ENCODE results near the gene DARS1. TPM values are rescaled to one million over a fixed set of nuclear protein-coding genes. Genes with fewer than 3 reads are reported as not detected.

Gene DARS1
- total and polyA plus RNA-seq, 3 experiments from 2014 or later, result 102 to 146 (median 143) TPM

GRCh38 chr2:135935914-135936313, 49.5 kb downstream of the DARS1 start:
- CTCF ChIA-PET, result no interaction called here
- Mint-ChIP-seq H3K27me3 (no peaks in the 10 kb centered on the region), H3K9me3 (peaks cover 0 to 1% (median 0%) of the 10 kb centered on the region in 5 donors), H3K4me1 (peaks cover 21 to 50% (median 44%) of the 10 kb centered on the region in 3 donors), H3K27ac (peak overlapping the region in 1 of 8 donors; percentile 38), H3K36me3 (peaks cover 13 to 64% (median 20%) of the 10 kb centered on the region in 3 donors), H3K4me3 (no peak overlapping the region)
- Histone ChIP-seq H3K27ac (ENCODE audit: low read depth, low read length) (no peak overlapping the region), H3K4me3 (ENCODE audit: low read length) (no peak overlapping the region), H3K27me3 (ENCODE audit: insufficient read depth, low read length, poor library complexity, severe bottlenecking) (no peaks in the 10 kb centered on the region), H3K9me3 (ENCODE audit: low read length) (no peaks in the 10 kb centered on the region), H3K4me1 (ENCODE audit: insufficient read depth, low read length) (no peaks in the 10 kb centered on the region), H3K36me3 (ENCODE audit: insufficient read depth, low read length) (peaks cover 15% of the 10 kb centered on the region)
- POLR2A ChIA-PET, result no interaction called here
- no peak for DNase-seq

GRCh38 chr2:135931776-135932443, 53.5 kb downstream of the DARS1 start:
- peaks cover 7 to 66% (median 17%) of the 10 kb centered on the region in 3 donors for H3K36me3 Mint-ChIP-seq
- no peak overlapping the region for H3K4me3 ChIP-seq (ENCODE audit: low read length)
- no peak overlapping the region for H3K27ac ChIP-seq (ENCODE audit: low read depth, low read length)
- H3K9me3 ChIP-seq (ENCODE audit: low read length), result no peaks in the 10 kb centered on the region
- no peak for DNase-seq
- H3K4me1 ChIP-seq (ENCODE audit: insufficient read depth, low read length), result no peaks in the 10 kb centered on the region
- POLR2A ChIA-PET, result no interaction called here
- peak overlapping the region in 4 of 8 donors; percentile 15 to 72 (median 30) for H3K27ac Mint-ChIP-seq
- peaks cover 24% of the 10 kb centered on the region for H3K36me3 ChIP-seq (ENCODE audit: insufficient read depth, low read length)
- H3K9me3 Mint-ChIP-seq, result no peaks in the 10 kb centered on the region
- H3K4me3 Mint-ChIP-seq, result no peak overlapping the region
- H3K27me3 ChIP-seq (ENCODE audit: insufficient read depth, low read length, poor library complexity, severe bottlenecking), result no peaks in the 10 kb centered on the region
- no peaks in the 10 kb centered on the region for H3K27me3 Mint-ChIP-seq
- CTCF ChIA-PET, result no interaction called here
- peaks cover 5 to 21% (median 12%) of the 10 kb centered on the region in 3 donors for H3K4me1 Mint-ChIP-seq

GRCh38 chr2:135926605-135927004, 58.8 kb downstream of the DARS1 start:
- Mint-ChIP-seq H3K27me3 (no peaks in the 10 kb centered on the region), H3K4me1 (peaks cover 0 to under 1% (median 0%) of the 10 kb centered on the region in 3 donors), H3K27ac (no peak overlapping the region), H3K36me3 (peaks cover under 1 to 57% (median 14%) of the 10 kb centered on the region in 3 donors), H3K4me3 (no peak overlapping the region), H3K9me3 (no peaks in the 10 kb centered on the region)
- no peaks in the 10 kb centered on the region for H3K4me1 ChIP-seq (ENCODE audit: insufficient read depth, low read length)
- ChIA-PET POLR2A (no interaction called here), CTCF (no interaction called here)
- no peak overlapping the region for H3K4me3 ChIP-seq (ENCODE audit: low read length)
- H3K9me3 ChIP-seq (ENCODE audit: low read length), result no peaks in the 10 kb centered on the region
- peaks cover 17% of the 10 kb centered on the region for H3K36me3 ChIP-seq (ENCODE audit: insufficient read depth, low read length)
- no peaks in the 10 kb centered on the region for H3K27me3 ChIP-seq (ENCODE audit: insufficient read depth, low read length, poor library complexity, severe bottlenecking)
- no peak for DNase-seq
- H3K27ac ChIP-seq (ENCODE audit: low read depth, low read length), result no peak overlapping the region

- POLR2A ChIA-PET, result no interaction called here
- no peak overlapping the region for H3K4me3 ChIP-seq (ENCODE audit: low read length)
- no peaks in the 10 kb centered on the region for H3K4me1 ChIP-seq (ENCODE audit: insufficient read depth, low read length)
- Mint-ChIP-seq H3K36me3 (peaks cover 0 to 53% (median 15%) of the 10 kb centered on the region in 3 donors), H3K4me1 (no peaks in the 10 kb centered on the region), H3K27ac (no peak overlapping the region), H3K9me3 (no peaks in the 10 kb centered on the region), H3K4me3 (no peak overlapping the region), H3K27me3 (no peaks in the 10 kb centered on the region)
- no peak overlapping the region for H3K27ac ChIP-seq (ENCODE audit: low read depth, low read length)
- H3K9me3 ChIP-seq (ENCODE audit: low read length), result no peaks in the 10 kb centered on the region
- CTCF ChIA-PET, result no interaction called here
- H3K36me3 ChIP-seq (ENCODE audit: insufficient read depth, low read length), result peaks cover 11% of the 10 kb centered on the region
- no peaks in the 10 kb centered on the region for H3K27me3 ChIP-seq (ENCODE audit: insufficient read depth, low read length, poor library complexity, severe bottlenecking)
- DNase-seq, result no peak
Measured at GRCh38 chr2:135925571-135925970, 59.9 kb downstream of the DARS1 start.

GRCh38 chr2:135916207-135916606, 69.2 kb downstream of the DARS1 start:
- Mint-ChIP-seq H3K36me3 (peaks cover 0 to 31% (median 6%) of the 10 kb centered on the region in 3 donors), H3K4me1 (peaks cover 0 to 9% (median 4%) of the 10 kb centered on the region in 3 donors), H3K4me3 (no peak overlapping the region), H3K27me3 (no peaks in the 10 kb centered on the region), H3K9me3 (no peaks in the 10 kb centered on the region), H3K27ac (peak overlapping the region in 5 of 8 donors; percentile 0 to 87 (median 49))
- no peaks in the 10 kb centered on the region for H3K4me1 ChIP-seq (ENCODE audit: insufficient read depth, low read length)
- H3K36me3 ChIP-seq (ENCODE audit: insufficient read depth, low read length), result no peaks in the 10 kb centered on the region
- ChIA-PET CTCF (interaction anchor here (7.4 kb wide), 1 partner anchor 467 kb away, joined by 194 read pairs; no protein-coding TSS in a partner anchor), POLR2A (no interaction called here)
- H3K4me3 ChIP-seq (ENCODE audit: low read length), result no peak overlapping the region
- peak in 2 of 5 donors; percentile 35 to 50 for DNase-seq
- no peaks in the 10 kb centered on the region for H3K9me3 ChIP-seq (ENCODE audit: low read length)
- H3K27me3 ChIP-seq (ENCODE audit: insufficient read depth, low read length, poor library complexity, severe bottlenecking), result no peaks in the 10 kb centered on the region
- no peak overlapping the region for H3K27ac ChIP-seq (ENCODE audit: low read depth, low read length)

- Histone ChIP-seq H3K9me3 (ENCODE audit: low read length) (no peaks in the 10 kb centered on the region), H3K27ac (ENCODE audit: low read depth, low read length) (no peak overlapping the region), H3K4me1 (ENCODE audit: insufficient read depth, low read length) (no peaks in the 10 kb centered on the region), H3K36me3 (ENCODE audit: insufficient read depth, low read length) (no peaks in the 10 kb centered on the region), H3K4me3 (ENCODE audit: low read length) (no peak overlapping the region), H3K27me3 (ENCODE audit: insufficient read depth, low read length, poor library complexity, severe bottlenecking) (no peaks in the 10 kb centered on the region)
- peaks cover 0 to 35% (median 13%) of the 10 kb centered on the region in 3 donors for H3K36me3 Mint-ChIP-seq
- H3K27ac Mint-ChIP-seq, result peak overlapping the region in 1 of 8 donors; percentile 23
- ChIA-PET POLR2A (interaction anchor here (0.7 kb wide), 1 partner anchor 127 kb away, joined by 3 read pairs; no protein-coding TSS in a partner anchor), CTCF (interaction anchor here (0.6 to 7.4 kb wide), 17 partner anchors 12 to 510 kb away, joined by 3 to 194 read pairs (median 4); partner anchors contain the start of gene DARS1)
- peaks cover 0 to 9% (median 4%) of the 10 kb centered on the region in 3 donors for H3K4me1 Mint-ChIP-seq
- H3K4me3 Mint-ChIP-seq, result no peak overlapping the region
- no peaks in the 10 kb centered on the region for H3K9me3 Mint-ChIP-seq
- no peak for DNase-seq
- H3K27me3 Mint-ChIP-seq, result no peaks in the 10 kb centered on the region
Measured at GRCh38 chr2:135914485-135914884, 70.9 kb downstream of the DARS1 start.

- Histone ChIP-seq H3K27me3 (ENCODE audit: insufficient read depth, low read length, poor library complexity, severe bottlenecking) (no peaks in the 10 kb centered on the region), H3K27ac (ENCODE audit: low read depth, low read length) (no peak overlapping the region), H3K9me3 (ENCODE audit: low read length) (no peaks in the 10 kb centered on the region), H3K4me1 (ENCODE audit: insufficient read depth, low read length) (no peaks in the 10 kb centered on the region), H3K4me3 (ENCODE audit: low read length) (no peak overlapping the region), H3K36me3 (ENCODE audit: insufficient read depth, low read length) (no peaks in the 10 kb centered on the region)
- Mint-ChIP-seq H3K4me3 (no peak overlapping the region), H3K27ac (peak overlapping the region; percentile 50 to 93 (median 67)), H3K36me3 (peaks cover under 1 to 38% (median 14%) of the 10 kb centered on the region in 3 donors), H3K4me1 (peaks cover 0 to 9% (median 4%) of the 10 kb centered on the region in 3 donors), H3K27me3 (no peaks in the 10 kb centered on the region), H3K9me3 (no peaks in the 10 kb centered on the region)
- ChIA-PET CTCF (interaction anchor here (0.6 to 7.4 kb wide), 21 partner anchors 12 to 510 kb away, joined by 3 to 194 read pairs (median 4); partner anchors contain the start of gene DARS1), POLR2A (interaction anchor here (0.8 kb wide), 1 partner anchor 471 kb away, joined by 4 read pairs; no protein-coding TSS in a partner anchor)
- peak in 4 of 5 donors; percentile 20 to 58 (median 30) for DNase-seq
Measured at GRCh38 chr2:135913727-135914365, 71.6 kb downstream of the DARS1 start.

- Mint-ChIP-seq H3K9me3 (no peaks in the 10 kb centered on the region), H3K27me3 (no peaks in the 10 kb centered on the region), H3K27ac (no peak overlapping the region), H3K4me3 (no peak overlapping the region), H3K36me3 (peaks cover 3 to 68% (median 32%) of the 10 kb centered on the region in 3 donors), H3K4me1 (no peaks in the 10 kb centered on the region)
- Histone ChIP-seq H3K4me3 (ENCODE audit: low read length) (no peak overlapping the region), H3K9me3 (ENCODE audit: low read length) (no peaks in the 10 kb centered on the region), H3K27ac (ENCODE audit: low read depth, low read length) (no peak overlapping the region), H3K27me3 (ENCODE audit: insufficient read depth, low read length, poor library complexity, severe bottlenecking) (no peaks in the 10 kb centered on the region), H3K36me3 (ENCODE audit: insufficient read depth, low read length) (peaks cover 15% of the 10 kb centered on the region), H3K4me1 (ENCODE audit: insufficient read depth, low read length) (no peaks in the 10 kb centered on the region)
- POLR2A ChIA-PET, result no interaction called here
- DNase-seq, result no peak
- CTCF ChIA-PET, result no interaction called here
Measured at GRCh38 chr2:135909976-135910375, 75.5 kb downstream of the DARS1 start.

Data from CD8-positive, alpha-beta memory T cell (primary cell).